ENCODE results near the gene ZDHHC21. TPM values are rescaled to one million over a fixed set of nuclear protein-coding genes. Genes with fewer than 3 reads are reported as not detected.
"Not testable (repeated sequence)": the region's sequence is repeated elsewhere in the genome, so short reads cannot be mapped to it uniquely, and the experiment has no call there.

Gene ZDHHC21
- total RNA-seq, 2 donors from 2014 or later: 13.9 to 16.3 TPM

GRCh38 chr9:14690948-14691730 is 2.1 kb downstream of the ZDHHC21 start:
- intact Hi-C loops (cut with DNase I): loop anchor here in 1 of 2 donors (2.0 kb wide), 1 partner anchor 44 kb away; no protein-coding TSS in a partner anchor

GRCh38 chr9:14687042-14687719 is 6.1 kb downstream of the ZDHHC21 start:
- intact Hi-C loops (cut with DNase I): no loop called here
- peak; percentile 25 for DNase-seq (ENCODE audit: low spot score)

More at GRCh38 chr9:14690948-14691730, 2.1 kb downstream of the ZDHHC21 start:
- no peak for DNase-seq (ENCODE audit: low spot score)

GRCh38 chr9:14686168-14686567 is 7.1 kb downstream of the ZDHHC21 start:
- DNase-seq (ENCODE audit: low spot score): no peak
- intact Hi-C loops (cut with DNase I): no loop called here

GRCh38 chr9:14682616-14683015 is 10.6 kb downstream of the ZDHHC21 start:
- DNase-seq (ENCODE audit: low spot score); intact Hi-C loops (cut with DNase I): not testable (repeated sequence)

- intact Hi-C loops (cut with DNase I): no loop called here
- no peak for DNase-seq (ENCODE audit: low spot score)
Measured at GRCh38 chr9:14678776-14679175, 14.5 kb downstream of the ZDHHC21 start.

GRCh38 chr9:14677872-14678271 is 15.4 kb downstream of the ZDHHC21 start:
- intact Hi-C loops (cut with DNase I): no loop called here
- DNase-seq (ENCODE audit: low spot score): no peak

- DNase-seq (ENCODE audit: low spot score): no peak
- intact Hi-C loops (cut with DNase I): no loop called here
Measured at GRCh38 chr9:14677396-14677795, 15.8 kb downstream of the ZDHHC21 start.

GRCh38 chr9:14674630-14675029 is 18.6 kb downstream of the ZDHHC21 start:
- intact Hi-C loops (cut with DNase I): no loop called here
- DNase-seq (ENCODE audit: low spot score): no peak

GRCh38 chr9:14671377-14671776 is 21.9 kb downstream of the ZDHHC21 start:
- intact Hi-C loops (cut with DNase I): no loop called here
- DNase-seq (ENCODE audit: low spot score): no peak

GRCh38 chr9:14670718-14671117 is 22.5 kb downstream of the ZDHHC21 start:
- intact Hi-C loops (cut with DNase I): no loop called here
- no peak for DNase-seq (ENCODE audit: low spot score)

GRCh38 chr9:14664022-14664421 is 29.2 kb downstream of the ZDHHC21 start:
- DNase-seq (ENCODE audit: low spot score); intact Hi-C loops (cut with DNase I): not testable (repeated sequence)

GRCh38 chr9:14662060-14662453 is 31.2 kb downstream of the ZDHHC21 start:
- DNase-seq (ENCODE audit: low spot score): no peak
- intact Hi-C loops (cut with DNase I): no loop called here

GRCh38 chr9:14661421-14662059 is 31.7 kb downstream of the ZDHHC21 start:
- intact Hi-C loops (cut with DNase I): no loop called here
- DNase-seq (ENCODE audit: low spot score): no peak

GRCh38 chr9:14660721-14661120 is 32.5 kb downstream of the ZDHHC21 start:
- intact Hi-C loops (cut with DNase I): no loop called here
- DNase-seq (ENCODE audit: low spot score): no peak

GRCh38 chr9:14654932-14655331 is 38.3 kb downstream of the ZDHHC21 start:
- intact Hi-C loops (cut with DNase I): no loop called here
- DNase-seq (ENCODE audit: low spot score): no peak

GRCh38 chr9:14653511-14653910 is 39.7 kb downstream of the ZDHHC21 start:
- intact Hi-C loops (cut with DNase I): no loop called here
- DNase-seq (ENCODE audit: low spot score): no peak

GRCh38 chr9:14652729-14653377 is 40.4 kb downstream of the ZDHHC21 start:
- intact Hi-C loops (cut with DNase I): no loop called here
- no peak for DNase-seq (ENCODE audit: low spot score)

GRCh38 chr9:14650596-14650995 is 42.6 kb downstream of the ZDHHC21 start:
- DNase-seq (ENCODE audit: low spot score): no peak
- intact Hi-C loops (cut with DNase I): no loop called here

- intact Hi-C loops (cut with DNase I): loop anchor here in 1 of 2 donors (2.0 kb wide), 1 partner anchor 45 kb away; no protein-coding TSS in a partner anchor
- no peak for DNase-seq (ENCODE audit: low spot score)
Measured at GRCh38 chr9:14645648-14646047, 47.6 kb downstream of the ZDHHC21 start.

GRCh38 chr9:14640967-14641366 is 52.3 kb downstream of the ZDHHC21 start:
- intact Hi-C loops (cut with DNase I): no loop called here

More at GRCh38 chr9:14640967-14641366, 52.3 kb downstream of the ZDHHC21 start:
- DNase-seq (ENCODE audit: low spot score): no peak
